Kidney (tissue), 14 donors: ENCODE measurements around the gene NUMBL. TPM values are rescaled to one million over a fixed set of nuclear protein-coding genes. Genes with fewer than 3 reads are reported as not detected.

Experiments used
- DNase-seq, 5 donors: peaks; one replicate each; pipeline ENCODE4 v3.0.0-alpha.2; 2013 to 2020
- FAIRE-seq: peaks from 2 replicates; lab custom pipeline; 2012; peaks lifted over from hg19 to GRCh38; lab: Jason Lieb, UNC
- H3K27ac ChIP-seq, 2 donors: one replicate each; pipeline ENCODE4 v1.7.0; 2013; ENCODE audit warnings: low read depth in 2 of 2, low read length in 2 of 2, inconsistent platforms in 1 of 2
- H3K27me3 ChIP-seq: one replicate; pipeline ENCODE4 v1.7.1; 2013; ENCODE audit warnings: low read length, inconsistent platforms; ENCODE audit not compliant: control insufficient read depth, insufficient read depth
- H3K36me3 ChIP-seq, 3 donors: one replicate each; pipeline versions ENCODE4 v1.7.0 to v1.7.1; 2013; ENCODE audit warnings: low read length in 3 of 3, control low read depth in 1 of 3, inconsistent platforms in 1 of 3; ENCODE audit not compliant: insufficient read depth in 3 of 3, control insufficient read depth in 2 of 3
- H3K4me1 ChIP-seq, 3 donors: one replicate each; pipeline versions ENCODE4 v1.7.0 to v1.7.1; 2013; ENCODE audit warnings: low read length in 3 of 3, inconsistent platforms in 1 of 3, low read depth in 1 of 3; ENCODE audit not compliant: control insufficient read depth in 2 of 3, insufficient read depth in 2 of 3
- H3K4me3 ChIP-seq, 3 donors: one replicate each; pipeline versions ENCODE4 v1.7.0 to v1.8.1; 2013; ENCODE audit warnings: low read length in 3 of 3, control low read depth in 1 of 3, inconsistent platforms in 1 of 3
- H3K9ac ChIP-seq, 3 donors: one replicate each; pipeline versions ENCODE4 v1.7.0 to v1.7.1; 2013; ENCODE audit warnings: low read length in 3 of 3, control low read depth in 1 of 3, inconsistent platforms in 1 of 3
- H3K9me3 ChIP-seq, 3 donors: one replicate each; pipeline versions ENCODE4 v1.7.0 to v1.7.1; 2013; ENCODE audit warnings: low read length in 3 of 3, control low read depth in 1 of 3, inconsistent platforms in 1 of 3; ENCODE audit not compliant: control insufficient read depth in 2 of 3, insufficient read depth in 1 of 3
- CTCF ChIP-seq: IDR thresholded peaks from 3 replicates; pipeline ENCODE4 v1.5.1; 2012; ENCODE audit warnings: mild to moderate bottlenecking, moderate library complexity, borderline replicate concordance; ENCODE audit not compliant: insufficient read depth; ENCODE audit errors: extremely low read depth
- intact Hi-C: fragments of 100-400 bp; cut with DNase I; formaldehyde crosslinking; loops from one replicate; pipeline ENCODE4 v1.11.1; 2022
- polyA plus RNA-seq: library from polyadenylated mRNA; stranded (reverse); fragments of 350-450 nt; fragmentation: Illumina TruSeq; extraction: RNeasy Lipid Tissue Mini Kit (QIAGEN cat#74804); gene quantifications from one replicate; pipeline ENCODE4 v1.2.3, GENCODE V29; 2014; ENCODE audit warnings: low read depth, low replicate concordance; ENCODE audit not compliant: insufficient read depth
- total RNA-seq: library from RNA; stranded (reverse); fragmentation: NEBNext Ultra II Directional; extraction: Animal tissue kit (Norgen Biotek cat#: 25700); gene quantifications from one replicate; pipeline ENCODE4 v1.2.1, GENCODE V29; 2021
- donor health status: control.
- donor health status: control.
- donor health status: control.
- donor health status: control.
- donor health status: control.
- donor health status: DM: yes; HTN: yes; CAD: no.
- donor health status: Normal renal cell carcinoma (clear cell type).

The NUMBL gene
- total and polyA plus RNA-seq, 2 donors from 2014 or later: 3.3 to 24.3 TPM

- peak; percentile 9 for TF ChIP-seq CTCF
- Histone ChIP-seq H3K36me3 (peaks cover 0 to 3% (median 2%) of the 10 kb centered on the region in 3 donors), H3K27ac (peak within 1 kb of the TSS; percentile 96 to 98), H3K9ac (peak within 1 kb of the TSS; percentile 83 to 99 (median 84)), H3K4me1 (peaks cover 3 to 36% (median 13%) of the 10 kb centered on the region in 3 donors), H3K27me3 (no peaks in the 10 kb centered on the region), H3K9me3 (no peaks in the 10 kb centered on the region), H3K4me3 (peak within 1 kb of the TSS; percentile 83 to 99 (median 88))
- DNase-seq: peak; percentile 99 to 100 (median 99)
- intact Hi-C loops: no loop called here
- FAIRE-seq: no peak
Measured at GRCh38 chr19:40716482-40717324, 26.3 kb upstream of the NUMBL start, which contains the start of the genes COQ8B and ITPKC. Gene COQ8B, minus strand, starts transcription at chr19:40716886. Its CDS starts 2,254 bp downstream, at chr19:40714632. Gene ITPKC, plus strand, starts transcription at chr19:40717112. Its CDS starts 24 bp downstream, at chr19:40717136.

- FAIRE-seq (no peak), DNase-seq (peak in 2 of 5 donors; percentile 33 to 83)
- Histone ChIP-seq H3K9ac (peak overlapping the region; percentile 83 to 99 (median 84)), H3K36me3 (peaks cover 0 to 3% (median 2%) of the 10 kb centered on the region in 3 donors), H3K27ac (peak overlapping the region; percentile 96 to 98), H3K9me3 (no peaks in the 10 kb centered on the region), H3K4me1 (peaks cover 3 to 35% (median 13%) of the 10 kb centered on the region in 3 donors), H3K4me3 (peak overlapping the region; percentile 77 to 99 (median 88)), H3K27me3 (no peaks in the 10 kb centered on the region)
- TF ChIP-seq CTCF: no peak
- intact Hi-C loops: no loop called here
Measured at GRCh38 chr19:40716031-40716481, 25.6 kb upstream of the NUMBL start.

GRCh38 chr19:40714441-40715299 lies 24.2 kb upstream of the NUMBL start:
- Histone ChIP-seq H3K27ac (peak overlapping the region; percentile 96 to 98), H3K27me3 (no peaks in the 10 kb centered on the region), H3K4me3 (peak overlapping the region; percentile 73 to 99 (median 88)), H3K4me1 (peaks cover 3 to 23% (median 13%) of the 10 kb centered on the region in 3 donors), H3K9ac (peak overlapping the region in 2 of 3 donors; percentile 57 to 99), H3K9me3 (no peaks in the 10 kb centered on the region), H3K36me3 (peaks cover 0 to 5% (median 2%) of the 10 kb centered on the region in 3 donors)
- TF ChIP-seq CTCF: no peak
- FAIRE-seq (no peak), DNase-seq (peak; percentile 97 to 98 (median 97))
- intact Hi-C loops: no loop called here
